ENCODE data around the gene FUT9. TPM values are rescaled to one million over a fixed set of nuclear protein-coding genes. Genes with fewer than 3 reads are reported as not detected.

FUT9 gene
- polyA plus RNA-seq, 2 of the 4 experiments (the other 2 are of a cell fraction): not detected

- no peak for DNase-seq (ENCODE audit: low read depth in 1 of 2, low spot score in 1 of 2)
- WGBS (ENCODE audit: missing lambda C conversion rate): 13% methylated on average over 3 of the region's 4 CpGs
- FAIRE-seq: no peak
- H3K4me2 ChIP-seq: no peak overlapping the region
- H3K9me3 ChIP-seq: no peaks in the 10 kb centered on the region
- no peak for ATAC-seq
- CTCF ChIA-PET: no interaction called here
- TF ChIP-seq TP53 (CRISPR knock-in tag; IDR thresholded peaks at IDR 0.05) (no peak), HES2 (IDR thresholded peaks at IDR 0.05) (no peak), PHF8 (IDR thresholded peaks at IDR 0.05; ENCODE audit: borderline replicate concordance, low read depth) (no peak), HEYL (CRISPR knock-in tag; IDR thresholded peaks at IDR 0.05) (no peak), ZC3H11A (IDR thresholded peaks at IDR 0.05) (no peak), RCOR1 (IDR thresholded peaks at IDR 0.05; ENCODE audit: low read depth, low read length) (no peak), ATOH8 (CRISPR knock-in tag; IDR thresholded peaks at IDR 0.05; ENCODE audit: low read depth) (no peak), FOSL2 (IDR thresholded peaks at IDR 0.05) (no peak), FOSL2 (CRISPR knock-in tag; IDR thresholded peaks at IDR 0.05) (no peak), KDM5A (IDR thresholded peaks at IDR 0.05) (no peak)
- H3K27ac ChIP-seq: no peak overlapping the region
- no peaks in the 10 kb centered on the region for H3K4me1 ChIP-seq
- POLR2A ChIA-PET: no interaction called here
- no peak overlapping the region for H3K4me3 ChIP-seq
Observed at GRCh38 chr6:96058082-96058481, 42.3 kb downstream of the FUT9 start.

DNA sequence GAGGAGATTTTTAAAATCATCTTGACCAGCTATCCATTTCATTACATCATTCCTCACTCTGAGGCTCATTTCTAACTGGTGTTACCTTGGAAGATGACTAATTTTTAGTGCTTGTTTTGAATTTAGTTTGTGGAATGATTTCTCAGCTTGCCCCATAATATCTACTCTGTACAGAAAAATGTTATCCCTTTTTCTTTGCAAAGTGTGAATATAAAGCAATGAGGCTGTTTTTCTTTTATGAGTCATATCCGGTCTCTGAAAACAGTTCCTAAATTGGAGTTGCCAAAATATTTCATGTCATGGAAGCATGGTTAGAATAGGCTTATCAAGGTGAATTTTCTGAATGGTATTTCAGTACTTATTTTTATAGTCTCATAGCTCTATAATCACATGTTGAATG, 43.8 kb downstream of the FUT9 start:
- 4% methylated on average over 1 of the region's 1 CpG for WGBS (ENCODE audit: missing lambda C conversion rate)
- Histone ChIP-seq H3K4me3 (no peak overlapping the region), H3K4me1 (no peaks in the 10 kb centered on the region), H3K4me2 (no peak overlapping the region), H3K27ac (no peak overlapping the region), H3K9me3 (no peaks in the 10 kb centered on the region)
- no peak for ATAC-seq
- POLR2A ChIA-PET: no interaction called here
- no peak for DNase-seq (ENCODE audit: low read depth in 1 of 2, low spot score in 1 of 2)
- FAIRE-seq: no peak
- CTCF ChIA-PET: no interaction called here
- no peak for TF ChIP-seq TFCP2L1 (CRISPR knock-in tag; IDR thresholded peaks at IDR 0.05)
- no peak for TF ChIP-seq ZFP36 (IDR thresholded peaks at IDR 0.05; ENCODE audit: borderline replicate concordance, partially characterized antibody)
- no peak for TF ChIP-seq RCOR1 (IDR thresholded peaks at IDR 0.05; ENCODE audit: low read depth, low read length)
- TF ChIP-seq EHF (CRISPR knock-in tag; IDR thresholded peaks at IDR 0.05): no peak
- no peak for TF ChIP-seq CHD2 (IDR thresholded peaks at IDR 0.05; ENCODE audit: low read length, partially characterized antibody)
- no peak for TF ChIP-seq HOXB5 (CRISPR knock-in tag; IDR thresholded peaks at IDR 0.05)
- TF ChIP-seq POLR2A (IDR thresholded peaks at IDR 0.05; ENCODE audit: low read length): no peak
- no peak for TF ChIP-seq HMGXB4 (CRISPR knock-in tag; IDR thresholded peaks at IDR 0.05; ENCODE audit: borderline replicate concordance)
- TF ChIP-seq CBX2 (IDR thresholded peaks at IDR 0.05; ENCODE audit: borderline replicate concordance, low read depth): no peak
- no peak for TF ChIP-seq ZC3H11A (IDR thresholded peaks at IDR 0.05)
- TF ChIP-seq ZNF302 (CRISPR knock-in tag; IDR thresholded peaks at IDR 0.05): no peak
- TF ChIP-seq RARB (CRISPR knock-in tag; IDR thresholded peaks at IDR 0.05): no peak
- TF ChIP-seq SREBF2 (IDR thresholded peaks at IDR 0.05): no peak
- no peak for TF ChIP-seq ESRRA (IDR thresholded peaks at IDR 0.05; ENCODE audit: borderline replicate concordance, low read length)
- no peak for TF ChIP-seq SMC3 (IDR thresholded peaks at IDR 0.05)
- TF ChIP-seq CBX8 (IDR thresholded peaks at IDR 0.05): no peak

GRCh38 chr6:96060249-96060648, 44.5 kb downstream of the FUT9 start:
- FAIRE-seq (no peak), DNase-seq (ENCODE audit: low read depth in 1 of 2, low spot score in 1 of 2) (no peak), ATAC-seq (no peak)
- no peak overlapping the region for H3K27ac ChIP-seq
- 13% methylated on average over 2 of the region's 2 CpGs for WGBS (ENCODE audit: missing lambda C conversion rate)
- no peak overlapping the region for H3K4me2 ChIP-seq
- no peaks in the 10 kb centered on the region for H3K9me3 ChIP-seq
- no peak overlapping the region for H3K4me3 ChIP-seq
- ChIA-PET POLR2A (no interaction called here), CTCF (no interaction called here)
- no peaks in the 10 kb centered on the region for H3K4me1 ChIP-seq
- no peak for TF ChIP-seq HEYL (CRISPR knock-in tag; IDR thresholded peaks at IDR 0.05)
- TF ChIP-seq, protein P1, sequence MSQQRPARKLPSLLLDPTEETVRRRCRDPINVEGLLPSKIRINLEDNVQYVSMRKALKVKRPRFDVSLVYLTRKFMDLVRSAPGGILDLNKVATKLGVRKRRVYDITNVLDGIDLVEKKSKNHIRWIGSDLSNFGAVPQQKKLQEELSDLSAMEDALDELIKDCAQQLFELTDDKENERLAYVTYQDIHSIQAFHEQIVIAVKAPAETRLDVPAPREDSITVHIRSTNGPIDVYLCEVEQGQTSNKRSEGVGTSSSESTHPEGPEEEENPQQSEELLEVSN (IDR thresholded peaks at IDR 0.05; ENCODE audit: borderline replicate concordance, low read depth): no peak
- TF ChIP-seq, protein P2, sequence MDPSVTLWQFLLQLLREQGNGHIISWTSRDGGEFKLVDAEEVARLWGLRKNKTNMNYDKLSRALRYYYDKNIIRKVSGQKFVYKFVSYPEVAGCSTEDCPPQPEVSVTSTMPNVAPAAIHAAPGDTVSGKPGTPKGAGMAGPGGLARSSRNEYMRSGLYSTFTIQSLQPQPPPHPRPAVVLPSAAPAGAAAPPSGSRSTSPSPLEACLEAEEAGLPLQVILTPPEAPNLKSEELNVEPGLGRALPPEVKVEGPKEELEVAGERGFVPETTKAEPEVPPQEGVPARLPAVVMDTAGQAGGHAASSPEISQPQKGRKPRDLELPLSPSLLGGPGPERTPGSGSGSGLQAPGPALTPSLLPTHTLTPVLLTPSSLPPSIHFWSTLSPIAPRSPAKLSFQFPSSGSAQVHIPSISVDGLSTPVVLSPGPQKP (IDR thresholded peaks at IDR 0.05; ENCODE audit: low read depth, low read length): no peak

All from A549 (cell line).